Activated T-helper 2 cell treated with anti-CD3 and anti-CD28 coated beads, Interferon-gamma antibody, Interleukin-2, Interleukin-4, amounts not matched to agents 10 μg/mL and 5 μg/mL and 100 μg/mL, durations not matched to agents 14 hours and 24 hours and 36 hours (primary cell): ENCODE measurements around the gene HERC4. TPM values are rescaled to one million over a fixed set of nuclear protein-coding genes. Genes with fewer than 3 reads are reported as not detected.

Experiments
- DNase-seq: peaks from one replicate; pipeline ENCODE4 v3.0.0; 2021; ENCODE audit warnings: low spot score
- H3K27ac Mint-ChIP-seq: one replicate; pipeline ENCODE4 v1.8.0; 2021; ENCODE audit warnings: mixed read lengths
- H3K27me3 Mint-ChIP-seq: one replicate; pipeline ENCODE4 v1.8.0; 2021; ENCODE audit warnings: low read depth, mixed read lengths
- H3K36me3 Mint-ChIP-seq: one replicate; pipeline ENCODE4 v1.8.0; 2021; ENCODE audit warnings: low read depth, mixed read lengths
- H3K4me1 Mint-ChIP-seq: one replicate; pipeline ENCODE4 v1.8.0; 2021; ENCODE audit warnings: low read depth, mixed read lengths
- H3K4me3 Mint-ChIP-seq: one replicate; pipeline ENCODE4 v1.8.0; 2021; ENCODE audit warnings: low read depth, mild to moderate bottlenecking, moderate library complexity, mixed read lengths
- H3K9me3 Mint-ChIP-seq: one replicate; pipeline ENCODE4 v1.8.0; 2021; ENCODE audit warnings: mixed read lengths
- intact Hi-C: fragments of 100-400 bp; cut with micrococcal nuclease; formaldehyde crosslinking; loops from one replicate; pipeline ENCODE4 v1.15.1; 2023
- total RNA-seq: library from RNA; stranded (reverse); gene quantifications from 2 replicates; pipeline ENCODE4 v1.2.3, GENCODE V29; 2022

The HERC4 gene
- total RNA-seq, 1 donor from 2014 or later, result 48.9 TPM

GRCh38 chr10:68106656-68107055 is 31.6 kb upstream of the HERC4 start:
- Mint-ChIP-seq H3K36me3 (no peaks in the 10 kb centered on the region), H3K27ac (no peak overlapping the region), H3K4me1 (no peaks in the 10 kb centered on the region), H3K4me3 (no peak overlapping the region), H3K27me3 (peaks cover 25% of the 10 kb centered on the region), H3K9me3 (no peaks in the 10 kb centered on the region)
- DNase-seq, result no peak
- intact Hi-C loops, result no loop called here

GRCh38 chr10:68105820-68106219 is 30.7 kb upstream of the HERC4 start:
- Mint-ChIP-seq H3K9me3 (no peaks in the 10 kb centered on the region), H3K27ac (no peak overlapping the region), H3K27me3 (peaks cover 25% of the 10 kb centered on the region), H3K4me3 (no peak overlapping the region), H3K4me1 (no peaks in the 10 kb centered on the region), H3K36me3 (no peaks in the 10 kb centered on the region)
- no peak for DNase-seq
- intact Hi-C loops, result no loop called here

DNA sequence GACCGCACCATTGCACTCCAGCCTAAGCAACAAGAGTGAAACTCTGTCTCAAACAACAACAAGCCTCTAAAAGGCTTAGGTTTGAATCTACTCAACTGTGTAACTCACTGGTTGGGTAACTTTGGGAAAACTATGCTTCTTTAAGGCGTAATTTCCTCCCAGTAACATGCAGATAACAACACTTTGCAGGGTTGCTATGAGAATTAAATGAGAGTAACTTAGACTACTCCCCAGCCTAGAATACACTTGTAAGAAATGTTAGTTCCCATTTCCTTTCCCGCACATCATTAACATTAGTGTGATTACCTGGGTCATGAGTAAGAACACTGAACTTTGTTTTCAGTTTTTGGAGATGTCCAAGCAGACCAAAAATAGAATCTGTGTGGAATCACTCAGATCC is 28.8 kb upstream of the HERC4 start:
- Mint-ChIP-seq H3K36me3 (no peaks in the 10 kb centered on the region), H3K27me3 (peaks cover 22% of the 10 kb centered on the region), H3K9me3 (no peaks in the 10 kb centered on the region), H3K4me1 (no peaks in the 10 kb centered on the region), H3K27ac (no peak overlapping the region), H3K4me3 (no peak overlapping the region)
- no peak for DNase-seq
- intact Hi-C loops, result no loop called here

GRCh38 chr10:68103261-68103878 is 28.3 kb upstream of the HERC4 start:
- no peaks in the 10 kb centered on the region for H3K36me3 Mint-ChIP-seq
- DNase-seq, result no peak
- H3K4me1 Mint-ChIP-seq, result no peaks in the 10 kb centered on the region
- no peak overlapping the region for H3K4me3 Mint-ChIP-seq
- no peak overlapping the region for H3K27ac Mint-ChIP-seq
- intact Hi-C loops, result no loop called here
- H3K27me3 Mint-ChIP-seq, result peaks cover 22% of the 10 kb centered on the region
- no peaks in the 10 kb centered on the region for H3K9me3 Mint-ChIP-seq

- Mint-ChIP-seq H3K36me3 (no peaks in the 10 kb centered on the region), H3K4me3 (no peak overlapping the region), H3K27me3 (peaks cover 13% of the 10 kb centered on the region), H3K4me1 (no peaks in the 10 kb centered on the region), H3K27ac (no peak overlapping the region), H3K9me3 (no peaks in the 10 kb centered on the region)
- no peak for DNase-seq
- intact Hi-C loops, result no loop called here
Observed at GRCh38 chr10:68101066-68101465, 26.0 kb upstream of the HERC4 start.

- intact Hi-C loops, result no loop called here
- Mint-ChIP-seq H3K4me3 (no peak overlapping the region), H3K36me3 (no peaks in the 10 kb centered on the region), H3K9me3 (no peaks in the 10 kb centered on the region), H3K27ac (no peak overlapping the region), H3K27me3 (peaks cover 9% of the 10 kb centered on the region), H3K4me1 (no peaks in the 10 kb centered on the region)
- DNase-seq, result no peak
Observed at GRCh38 chr10:68099736-68100135, 24.7 kb upstream of the HERC4 start.

- DNase-seq, result no peak
- H3K4me1 Mint-ChIP-seq, result no peaks in the 10 kb centered on the region
- H3K9me3 Mint-ChIP-seq, result no peaks in the 10 kb centered on the region
Observed at GRCh38 chr10:68096913-68097516, 21.9 kb upstream of the HERC4 start.

GRCh38 chr10:68095153-68095552 is 20.1 kb upstream of the HERC4 start:
- Mint-ChIP-seq H3K27ac (no peak overlapping the region), H3K36me3 (no peaks in the 10 kb centered on the region), H3K9me3 (no peaks in the 10 kb centered on the region), H3K4me1 (no peaks in the 10 kb centered on the region), H3K27me3 (peaks cover 1% of the 10 kb centered on the region), H3K4me3 (no peak overlapping the region)
- intact Hi-C loops, result no loop called here
- DNase-seq, result no peak

More at GRCh38 chr10:68096913-68097516, 21.9 kb upstream of the HERC4 start:
- no peak overlapping the region for H3K27ac Mint-ChIP-seq
- no peaks in the 10 kb centered on the region for H3K36me3 Mint-ChIP-seq
- peaks cover 1% of the 10 kb centered on the region for H3K27me3 Mint-ChIP-seq
- intact Hi-C loops, result no loop called here
- H3K4me3 Mint-ChIP-seq, result no peak overlapping the region

DNA sequence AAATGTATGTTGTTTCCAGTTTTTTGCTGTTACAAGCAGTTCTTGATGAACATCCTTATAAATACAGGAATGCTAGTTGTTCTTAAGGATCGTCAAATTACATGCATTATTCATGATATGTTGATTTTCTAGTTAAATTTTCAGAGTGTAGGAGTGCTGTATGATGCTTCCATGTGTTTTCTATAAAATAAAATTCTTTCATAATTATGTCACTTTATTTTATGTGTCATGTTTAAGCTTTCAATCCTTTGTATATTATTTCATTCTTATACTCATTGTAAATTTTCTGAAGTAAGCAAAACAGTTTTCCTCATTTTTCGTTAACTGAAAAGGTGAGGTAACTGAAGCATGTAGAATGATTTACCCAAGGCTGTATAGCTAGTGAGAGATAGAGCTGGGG is 17.4 kb upstream of the HERC4 start:
- Mint-ChIP-seq H3K27me3 (no peaks in the 10 kb centered on the region), H3K4me1 (peaks cover 8% of the 10 kb centered on the region), H3K4me3 (no peak overlapping the region), H3K27ac (no peak overlapping the region), H3K36me3 (no peaks in the 10 kb centered on the region), H3K9me3 (no peaks in the 10 kb centered on the region)
- DNase-seq, result no peak
- intact Hi-C loops, result no loop called here

- no peak for DNase-seq
- intact Hi-C loops, result no loop called here
- Mint-ChIP-seq H3K27ac (no peak overlapping the region), H3K36me3 (no peaks in the 10 kb centered on the region), H3K9me3 (no peaks in the 10 kb centered on the region), H3K27me3 (peaks cover 2% of the 10 kb centered on the region), H3K4me1 (peaks cover 12% of the 10 kb centered on the region), H3K4me3 (no peak overlapping the region)
Observed at GRCh38 chr10:68090586-68090985, 15.5 kb upstream of the HERC4 start.

GRCh38 chr10:68088740-68089139 is 13.7 kb upstream of the HERC4 start:
- DNase-seq, result no peak
- H3K36me3 Mint-ChIP-seq, result no peaks in the 10 kb centered on the region
- no peak overlapping the region for H3K27ac Mint-ChIP-seq
- no peaks in the 10 kb centered on the region for H3K9me3 Mint-ChIP-seq
- no peak overlapping the region for H3K4me3 Mint-ChIP-seq
- peaks cover 2% of the 10 kb centered on the region for H3K27me3 Mint-ChIP-seq
- peaks cover 12% of the 10 kb centered on the region for H3K4me1 Mint-ChIP-seq
- intact Hi-C loops, result loop anchor here (1.0 kb wide), 1 partner anchor 11 kb away; no protein-coding TSS in a partner anchor

GRCh38 chr10:68087685-68088401 is 12.8 kb upstream of the HERC4 start:
- intact Hi-C loops, result loop anchor here (1.0 kb wide), 1 partner anchor 11 kb away; no protein-coding TSS in a partner anchor
- Mint-ChIP-seq H3K27ac (no peak overlapping the region), H3K9me3 (no peaks in the 10 kb centered on the region), H3K4me1 (peaks cover 12% of the 10 kb centered on the region), H3K36me3 (no peaks in the 10 kb centered on the region), H3K4me3 (no peak overlapping the region), H3K27me3 (peaks cover 3% of the 10 kb centered on the region)
- no peak for DNase-seq
